MCF 10A (cell line): ENCODE measurements around the gene DNASE1L3. TPM values are rescaled to one million over a fixed set of nuclear protein-coding genes. Genes with fewer than 3 reads are reported as not detected.
"Not testable (repeated sequence)": the region's sequence is repeated elsewhere in the genome, so short reads cannot be mapped to it uniquely, and the experiment has no call there.

Experiments used
- BruUV-seq: library from RNA; stranded (reverse); fragments of 400-500 nt; replicated peaks from 2 replicates; lab custom pipeline; 2021; lab: Mats Ljungman, UMichigan
- CTCF ChIA-PET: fragments of 300-600 bp; sonication (Branson Sonifier 250); formaldehyde crosslinking; extraction: SDS; loops from one replicate; lab custom pipeline; 2021; ENCODE audit warnings: antibody characterized with exemption, inconsistent platforms; lab: Yijun Ruan, JAX
- POLR2A ChIA-PET: fragments of 300-600, 350-650 bp; sonication (Branson Sonifier 250); formaldehyde crosslinking; extraction: SDS; loops from one replicate; lab custom pipeline; 2020; ENCODE audit warnings: antibody characterized with exemption, inconsistent platforms; lab: Yijun Ruan, JAX
- DNase-seq: peaks from one replicate; pipeline ENCODE4 v3.0.0-alpha.2; 2018; ENCODE audit not compliant: unreplicated experiment
- H3K27ac Mint-ChIP-seq: one replicate; pipeline ENCODE4 v1.8.0; 2022; ENCODE audit warnings: mild to moderate bottlenecking, low read depth, mixed read lengths; ENCODE audit not compliant: unreplicated experiment
- H3K27me3 Mint-ChIP-seq: one replicate; pipeline ENCODE4 v1.8.0; 2022; ENCODE audit warnings: mixed read lengths; ENCODE audit not compliant: insufficient read depth, unreplicated experiment
- H3K36me3 Mint-ChIP-seq: one replicate; pipeline ENCODE4 v1.8.0; 2022; ENCODE audit warnings: mild to moderate bottlenecking, moderate library complexity, mixed read lengths; ENCODE audit not compliant: insufficient read depth, unreplicated experiment
- H3K4me1 Mint-ChIP-seq: one replicate; pipeline ENCODE4 v1.8.0; 2022; ENCODE audit warnings: mixed read lengths; ENCODE audit not compliant: insufficient read depth, unreplicated experiment
- H3K4me3 Mint-ChIP-seq: one replicate; pipeline ENCODE4 v1.8.0; 2022; ENCODE audit warnings: mild to moderate bottlenecking, moderate library complexity, mixed read lengths; ENCODE audit not compliant: unreplicated experiment
- H3K9me3 Mint-ChIP-seq: one replicate; pipeline ENCODE4 v1.8.0; 2022; ENCODE audit warnings: mixed read lengths; ENCODE audit not compliant: unreplicated experiment
- CTCF ChIP-seq: fragments of 200-600 bp; IDR thresholded peaks from one replicate; pipeline ENCODE4 v1.8.0; 2022; ENCODE audit warnings: antibody characterized with exemption, mild to moderate bottlenecking; ENCODE audit not compliant: unreplicated experiment
- intact Hi-C: fragments of 100-400 bp; cut with micrococcal nuclease; formaldehyde crosslinking; loops from 2 replicates; pipeline ENCODE4 v1.14.1; 2022
- total RNA-seq: library from RNA; stranded (reverse); gene quantifications from 2 replicates; pipeline ENCODE4 v1.2.3, GENCODE V29; 2022

Gene DNASE1L3
- total RNA-seq, 1 experiment from 2014 or later, result not detected

GRCh38 chr3:58249358-58250092, 38.8 kb upstream of the DNASE1L3 start:
- H3K27ac Mint-ChIP-seq, result no peak overlapping the region
- intact Hi-C loops, result no loop called here
- no peak for DNase-seq
- ChIA-PET CTCF (interaction anchor here (0.6 to 1.2 kb wide), 3 partner anchors 9 to 56 kb away, joined by 3 to 5 read pairs (median 4); partner anchors contain the start of genes HTD2 and RPP14), POLR2A (interaction anchor here (1.5 kb wide), 1 partner anchor 12 kb away, joined by 4 read pairs; the partner anchor contains the start of gene ABHD6)
- TF ChIP-seq CTCF, result no peak
- BruUV-seq, result no TSS peak
- no peak overlapping the region for H3K4me3 Mint-ChIP-seq
- no peaks in the 10 kb centered on the region for H3K9me3 Mint-ChIP-seq
- no peaks in the 10 kb centered on the region for H3K4me1 Mint-ChIP-seq
- peaks cover 7% of the 10 kb centered on the region for H3K36me3 Mint-ChIP-seq
- H3K27me3 Mint-ChIP-seq, result no peaks in the 10 kb centered on the region

- intact Hi-C loops, result no loop called here
- DNase-seq, result no peak
- no peak for TF ChIP-seq CTCF
- CTCF ChIA-PET, result no interaction called here
- H3K9me3 Mint-ChIP-seq, result no peaks in the 10 kb centered on the region
- H3K27me3 Mint-ChIP-seq, result no peaks in the 10 kb centered on the region
- H3K27ac Mint-ChIP-seq, result no peak overlapping the region
- POLR2A ChIA-PET, result no interaction called here
- no TSS peak for BruUV-seq
- H3K4me1 Mint-ChIP-seq, result peaks cover 6% of the 10 kb centered on the region
- H3K4me3 Mint-ChIP-seq, result no peak overlapping the region
- peaks cover 1% of the 10 kb centered on the region for H3K36me3 Mint-ChIP-seq
Observed at GRCh38 chr3:58246148-58247047, 35.6 kb upstream of the DNASE1L3 start.

GRCh38 chr3:58243976-58244585, 33.3 kb upstream of the DNASE1L3 start:
- H3K36me3 Mint-ChIP-seq, result no peaks in the 10 kb centered on the region
- POLR2A ChIA-PET, result no interaction called here
- no peak overlapping the region for H3K27ac Mint-ChIP-seq
- no peaks in the 10 kb centered on the region for H3K9me3 Mint-ChIP-seq
- peaks cover 11% of the 10 kb centered on the region for H3K4me1 Mint-ChIP-seq
- CTCF ChIA-PET, result interaction anchor here (0.7 kb wide), 1 partner anchor 52 kb away, joined by 3 read pairs; no protein-coding TSS in a partner anchor
- intact Hi-C loops, result no loop called here
- H3K27me3 Mint-ChIP-seq, result no peaks in the 10 kb centered on the region
- DNase-seq, result no peak
- BruUV-seq, result no TSS peak
- H3K4me3 Mint-ChIP-seq, result no peak overlapping the region
- no peak for TF ChIP-seq CTCF

GRCh38 chr3:58242860-58243259, 32.1 kb upstream of the DNASE1L3 start:
- BruUV-seq, H3K27me3 Mint-ChIP-seq, H3K36me3 Mint-ChIP-seq, intact Hi-C loops, H3K9me3 Mint-ChIP-seq, H3K4me3 Mint-ChIP-seq, DNase-seq, H3K27ac Mint-ChIP-seq: not testable (repeated sequence)
- ChIA-PET POLR2A (interaction anchor here (2.1 kb wide), 1 partner anchor 64 kb away, joined by 9 read pairs; the partner anchor contains the start of genes HTD2 and RPP14), CTCF (interaction anchor here (0.9 to 1.8 kb wide), 2 partner anchors 21 to 55 kb away, joined by 3 to 16 read pairs; no protein-coding TSS in a partner anchor)
- peaks cover 17% of the 10 kb centered on the region for H3K4me1 Mint-ChIP-seq
